GM12878 (cell line): ENCODE data around the gene PTTG2. TPM values are rescaled to one million over a fixed set of nuclear protein-coding genes. Genes with fewer than 3 reads are reported as not detected.
"Not testable (repeated sequence)": the region's sequence is repeated elsewhere in the genome, so short reads cannot be mapped to it uniquely, and the experiment has no call there.

Source experiments
- ATAC-seq: fragments of 200-7000 bp; cut with Tn5 transposase; 3 replicates; pipeline ENCODE4 v1.9.1; 2020; ENCODE audit warnings: mild to moderate bottlenecking, moderate library complexity
- BruUV-seq: library from RNA; stranded (reverse); fragments of 400-500 nt; replicated peaks from 2 replicates; lab custom pipeline; 2021; lab: Mats Ljungman, UMichigan
- CTCF ChIA-PET: fragments of 300-600 bp; sonication (Branson Sonifier 250); formaldehyde crosslinking; extraction: SDS; loops from one replicate; lab custom pipeline; 2021; ENCODE audit warnings: inconsistent platforms; lab: Yijun Ruan, JAX
- POLR2A ChIA-PET: fragments of 350-600 bp; formaldehyde crosslinking; extraction: SDS; loops from one replicate; lab custom pipeline; 2021; ENCODE audit warnings: inconsistent platforms; lab: Charles Lee
- RAD21 ChIA-PET: fragments of 300-600 bp; sonication (Branson Sonifier 250); formaldehyde crosslinking; loops from one replicate; lab custom pipeline; 2023; ENCODE audit warnings: antibody characterized with exemption; ENCODE audit not compliant: unreplicated experiment; lab: Charles Lee
- SMC1A ChIA-PET: fragments of 300-600 bp; sonication (Branson Sonifier 250); formaldehyde crosslinking; loops from one replicate; lab custom pipeline; 2023; ENCODE audit not compliant: unreplicated experiment, uncharacterized antibody; lab: Charles Lee
- DNase-seq: peaks from one replicate; pipeline ENCODE4 v3.0.0-alpha.2; 2011; ENCODE audit warnings: low read depth, low spot score
- FAIRE-seq: peaks from 3 replicates; lab custom pipeline; 2011; peaks lifted over from hg19 to GRCh38; lab: Jason Lieb, UNC
- H2AFZ ChIP-seq: 2 replicates; pipeline ENCODE4 v1.6.0; 2011; ENCODE audit warnings: low read depth, low read length, control low read depth; ENCODE audit not compliant: control insufficient read depth
- H3K27ac ChIP-seq: 2 replicates; pipeline ENCODE4 v1.5.1; 2011; ENCODE audit warnings: control low read depth; ENCODE audit not compliant: control insufficient read depth, insufficient read depth
- H3K27me3 ChIP-seq, 2 experiments: replicated peaks in 1 of 2; 2 replicates each; pipeline versions ENCODE4 v1.6.0 to v1.6.1; 2011; ENCODE audit warnings: low read length in 1 of 2; ENCODE audit not compliant: control insufficient read depth in 2 of 2, insufficient read depth in 2 of 2
- H3K36me3 ChIP-seq, 2 experiments: 2 replicates each; pipeline ENCODE4 v1.5.1; 2011; ENCODE audit warnings: low read length in 1 of 2; ENCODE audit not compliant: control insufficient read depth in 2 of 2, insufficient read depth in 2 of 2
- H3K4me1 ChIP-seq: 2 replicates; pipeline ENCODE4 v1.6.1; 2011; ENCODE audit warnings: mild to moderate bottlenecking, low read length, moderate library complexity, mixed read lengths; ENCODE audit not compliant: control insufficient read depth, insufficient read depth
- H3K4me2 ChIP-seq: 2 replicates; pipeline ENCODE4 v1.6.0; 2011; ENCODE audit warnings: control low read depth; ENCODE audit not compliant: control insufficient read depth, insufficient read depth
- H3K4me3 ChIP-seq: fragments of 200-600 bp; sonication (generic); 2 replicates; pipeline ENCODE4 v1.5.1; 2016
- H3K79me2 ChIP-seq: 2 replicates; pipeline ENCODE4 v1.6.0; 2011; ENCODE audit warnings: low read length; ENCODE audit not compliant: control insufficient read depth, insufficient read depth
- H3K9ac ChIP-seq: 2 replicates; pipeline ENCODE4 v1.8.0; 2011; ENCODE audit warnings: low read length, control low read depth, mixed read lengths; ENCODE audit not compliant: control insufficient read depth, insufficient read depth
- H3K9me3 ChIP-seq: replicated peaks from 3 replicates; pipeline ENCODE4 v1.5.1; 2011; ENCODE audit warnings: mild to moderate bottlenecking, low read length; ENCODE audit not compliant: control insufficient read depth, insufficient read depth
- H4K20me1 ChIP-seq: 2 replicates; pipeline ENCODE4 v1.6.0; 2011; ENCODE audit not compliant: control insufficient read depth, insufficient read depth
- E4F1 ChIP-seq: fragments of 450-650 bp; IDR thresholded peaks from 2 replicates; pipeline ENCODE4 v1.6.1; 2018; ENCODE audit warnings: borderline replicate concordance, mild to moderate bottlenecking; ENCODE audit not compliant: partially characterized antibody
- ETV6 ChIP-seq, 2 experiments: fragments of 450-650 bp in 1 of 2; IDR thresholded peaks in 1 of 2; conservative IDR thresholded peaks in 1 of 2; 2 replicates each; pipeline ENCODE4 v1.6.1; 2014; ENCODE audit warnings: antibody characterized with exemption in 1 of 2, borderline replicate concordance in 1 of 2, low read depth in 1 of 2, mild to moderate bottlenecking in 1 of 2, moderate library complexity in 1 of 2
- GABPA ChIP-seq: IDR thresholded peaks from 2 replicates; pipeline ENCODE4 v1.6.1; 2014; ENCODE audit warnings: antibody characterized with exemption, low read depth, mild to moderate bottlenecking, inconsistent platforms
- NFYB ChIP-seq: IDR thresholded peaks from 2 replicates; pipeline ENCODE4 v1.6.1; 2011; ENCODE audit warnings: low read depth, mild to moderate bottlenecking, low read length, improper control_type of control experiment, moderate library complexity; ENCODE audit not compliant: insufficient read depth
- SIX5 ChIP-seq: IDR thresholded peaks from 2 replicates; pipeline ENCODE4 v1.6.1; 2011; ENCODE audit warnings: mild to moderate bottlenecking, low read depth, low read length, moderate library complexity; ENCODE audit not compliant: severe bottlenecking
- SP1 ChIP-seq: IDR thresholded peaks from one replicate; pipeline ENCODE4 v1.6.1; 2011; ENCODE audit warnings: low read depth, low read length
- SREBF1 ChIP-seq: IDR thresholded peaks from 2 replicates; pipeline ENCODE4 v1.6.1; 2012; ENCODE audit warnings: mild to moderate bottlenecking, low read length
- ZZZ3 ChIP-seq: IDR thresholded peaks from 2 replicates; pipeline ENCODE4 v1.6.1; 2011; ENCODE audit warnings: low read depth; ENCODE audit not compliant: control insufficient read depth, insufficient read length
- WGBS: methylation state at CpG from one replicate; pipeline ENCODE4 v1.1.6; 2016; ENCODE audit warnings: low lambda C conversion rate; ENCODE audit not compliant: insufficient replicate concordance, insufficient coverage; ENCODE audit errors: missing lambda C conversion rate; 5-methylcytosine and 5-hydroxymethylcytosine counted together
- in situ Hi-C: fragments of 300-500 bp; cut with MboI; formaldehyde crosslinking; loops from 9 replicates; pipeline ENCODE4 v1.14.3; 2018; ENCODE audit warnings: mixed read lengths
- intact Hi-C: fragments of 100-400 bp; cut with micrococcal nuclease; formaldehyde crosslinking; loops from one replicate; pipeline ENCODE4 v1.14.2; 2022; ENCODE audit not compliant: unreplicated experiment
- polyA plus RNA-seq, 11 experiments: library from polyadenylated mRNA; depleted of rRNA in 4 of 11; unstranded in 6 of 11; stranded (reverse) in 5 of 11; fragments of >200 nt; fragmentation: Nextera tagmentation in 4 of 11; fragmentation: Illumina TruSeq in 1 of 11; extraction: Ambion mirVana in 4 of 11; extraction: Trizol in 1 of 11; gene quantifications; 1 replicate in 1 of 11; 2 replicates in 10 of 11; pipeline versions ENCODE4 v1.2.1 to v1.2.3, GENCODE V29; 2011 to 2016; ENCODE audit warnings: inconsistent platforms in 2 of 11, missing spikeins in 2 of 11, low read depth in 1 of 11
- total RNA-seq, 4 experiments: library from RNA; depleted of rRNA in 3 of 4; stranded (reverse); fragments of >200 nt in 3 of 4; fragmentation: Illumina TruSeq in 1 of 4; extraction: Trizol in 1 of 4; gene quantifications; 2 replicates each; pipeline versions ENCODE4 v1.2.1 to v1.2.3, GENCODE V29; 2013 to 2021

The PTTG2 gene
- total and polyA plus RNA-seq, 10 of the 15 experiments (the other 5 are each of a cell fraction or from before 2014, with no cell fraction given), result 0.09 to 0.54 (median 0.39) TPM; not detected in 4

- ATAC-seq (peak; percentile 57), FAIRE-seq (no peak), DNase-seq (no peak)
- Histone ChIP-seq H3K27ac (no peak overlapping the region), H2AFZ (no peak overlapping the region), H4K20me1 (no peaks in the 10 kb centered on the region), H3K9ac (no peak overlapping the region), H3K79me2 (no peaks in the 10 kb centered on the region), H3K9me3 (no peaks in the 10 kb centered on the region; the same call in 2 of the 3 replicates), H3K36me3 (no peaks in the 10 kb centered on the region), H3K4me1 (no peaks in the 10 kb centered on the region), H3K27me3 (no peaks in the 10 kb centered on the region), H3K4me3 (no peak overlapping the region), H3K4me2 (no peak overlapping the region)
- TF ChIP-seq ETV6 (conservative IDR thresholded peaks at IDR 0.05 in 1 of 2, IDR thresholded peaks at IDR 0.05 in 1 of 2; ENCODE audit: borderline replicate concordance in 1 of 2, low read depth in 1 of 2) (no peak), SIX5 (no peak), E4F1 (no peak), SREBF1 (no peak), NFYB (no peak), GABPA (no peak), ZZZ3 (no peak), SP1 (no peak)
- intact Hi-C loops (no loop called here), in situ Hi-C loops (no loop called here)
- WGBS, result 82% methylated on average over 4 of the region's 4 CpGs
- ChIA-PET SMC1A (no interaction called here), RAD21 (no interaction called here), CTCF (interaction anchor here (0.7 to 1.4 kb wide), 2 partner anchors 14 to 65 kb away, joined by 3 read pairs; no protein-coding TSS in a partner anchor), POLR2A (interaction anchor here (1.2 kb wide), 1 partner anchor 29 kb away, joined by 3 read pairs; no protein-coding TSS in a partner anchor)
- no TSS peak for BruUV-seq
Measured at GRCh38 chr4:37922328-37922727, 37.9 kb upstream of the PTTG2 start.

GRCh38 chr4:37923089-37923488, 37.1 kb upstream of the PTTG2 start:
- not testable (repeated sequence) for ATAC-seq

More at GRCh38 chr4:37923089-37923488, 37.1 kb upstream of the PTTG2 start:
- CTCF ChIA-PET, result interaction anchor here (1.4 kb wide), 1 partner anchor 65 kb away, joined by 3 read pairs; no protein-coding TSS in a partner anchor
- H3K9ac ChIP-seq, H3K79me2 ChIP-seq, in situ Hi-C loops, SMC1A ChIA-PET, intact Hi-C loops, H3K9me3 ChIP-seq, H2AFZ ChIP-seq, BruUV-seq, FAIRE-seq, DNase-seq, H3K27me3 ChIP-seq, RAD21 ChIA-PET, H3K27ac ChIP-seq, H4K20me1 ChIP-seq, H3K4me3 ChIP-seq, H3K4me2 ChIP-seq, H3K4me1 ChIP-seq, H3K36me3 ChIP-seq: not testable (repeated sequence)
- POLR2A ChIA-PET, result interaction anchor here (1.2 kb wide), 1 partner anchor 30 kb away, joined by 3 read pairs; no protein-coding TSS in a partner anchor
